Cardiac fibroblast (primary cell): ENCODE measurements around the gene BAIAP2L2.

ENCODE experiments used
- DNase-seq, 2 donors: peaks; one replicate each; pipeline versions ENCODE4 v3.0.0 to v3.0.0-alpha.2; 2010; ENCODE audit warnings: low read depth in 2 of 2
- H3K4me3 ChIP-seq, 2 donors: replicated peaks in 1 of 2; 1 replicate in 1 of 2; 2 replicates in 1 of 2; pipeline ENCODE4 v1.5.1; 2011; ENCODE audit warnings: low read depth in 2 of 2, low read length in 2 of 2, mild to moderate bottlenecking in 2 of 2, moderate library complexity in 1 of 2
- CTCF ChIP-seq: IDR thresholded peaks from one replicate; pipeline ENCODE4 v1.5.1; 2011; ENCODE audit warnings: low read depth, mild to moderate bottlenecking, low read length, inconsistent platforms

BAIAP2L2 gene

GRCh38 chr22:38065539-38065938 is 44.9 kb downstream of the BAIAP2L2 start:
- no peak overlapping the region for H3K4me3 ChIP-seq
- TF ChIP-seq CTCF: no peak
- no peak for DNase-seq

- TF ChIP-seq CTCF: no peak
- no peak for DNase-seq
- no peak overlapping the region for H3K4me3 ChIP-seq
Observed at GRCh38 chr22:38062791-38063190, 47.7 kb downstream of the BAIAP2L2 start.

GRCh38 chr22:38056969-38057891 is 53.3 kb downstream of the BAIAP2L2 start, which contains the start of gene PICK1:
Gene PICK1 (plus strand): TSS chr22:38057404. CDS start chr22:38057810, 406 bp downstream.
- TF ChIP-seq CTCF: no peak
- peak within 1 kb of the TSS; percentile 63 to 77 for H3K4me3 ChIP-seq
- peak; percentile 85 to 96 for DNase-seq

- peak; percentile 76 to 78 for DNase-seq
- no peak overlapping the region for H3K4me3 ChIP-seq
- TF ChIP-seq CTCF: peak; percentile 69
Observed at GRCh38 chr22:38051900-38052862, 58.3 kb downstream of the BAIAP2L2 start.

- TF ChIP-seq CTCF: no peak
- H3K4me3 ChIP-seq: no peak overlapping the region
- DNase-seq: no peak
Observed at GRCh38 chr22:38051261-38051660, 59.2 kb downstream of the BAIAP2L2 start.

- no peak overlapping the region for H3K4me3 ChIP-seq
- no peak for DNase-seq
- no peak for TF ChIP-seq CTCF
Observed at GRCh38 chr22:38050720-38051119, 59.8 kb downstream of the BAIAP2L2 start.
